Osteocyte (in vitro differentiated cells): ENCODE measurements around the gene IHH. TPM values are rescaled to one million over a fixed set of nuclear protein-coding genes. Genes with fewer than 3 reads are reported as not detected.

Source experiments
- DNase-seq: peaks from one replicate; pipeline ENCODE4 v3.0.0; 2021; ENCODE audit warnings: mixed read lengths; ENCODE audit not compliant: unreplicated experiment; ENCODE audit errors: extremely low spot score
- H3K27ac Mint-ChIP-seq: one replicate; pipeline ENCODE4 v1.8.0; 2021; ENCODE audit warnings: mild to moderate bottlenecking, mixed read lengths; ENCODE audit not compliant: unreplicated experiment
- H3K27me3 Mint-ChIP-seq: one replicate; pipeline ENCODE4 v1.8.0; 2021; ENCODE audit warnings: mixed read lengths; ENCODE audit not compliant: unreplicated experiment
- H3K36me3 Mint-ChIP-seq: one replicate; pipeline ENCODE4 v1.8.0; 2021; ENCODE audit warnings: mixed read lengths; ENCODE audit not compliant: unreplicated experiment
- H3K4me1 Mint-ChIP-seq: one replicate; pipeline ENCODE4 v1.8.0; 2021; ENCODE audit warnings: mixed read lengths; ENCODE audit not compliant: unreplicated experiment
- H3K4me3 Mint-ChIP-seq: one replicate; pipeline ENCODE4 v1.8.0; 2021; ENCODE audit warnings: mild to moderate bottlenecking, moderate library complexity, mixed read lengths; ENCODE audit not compliant: unreplicated experiment
- H3K9me3 Mint-ChIP-seq: one replicate; pipeline ENCODE4 v1.8.0; 2021; ENCODE audit warnings: mixed read lengths; ENCODE audit not compliant: unreplicated experiment
- total RNA-seq: library from RNA; stranded (reverse); gene quantifications from 2 replicates; pipeline ENCODE4 v1.2.1, GENCODE V29; 2021
- TF ChIP-seq, protein P1 (sequence below): fragments of 200-600 bp; sonication (generic); IDR thresholded peaks from 2 replicates; pipeline ENCODE4 v1.5.0; 2021; ENCODE audit warnings: antibody characterized with exemption, mild to moderate bottlenecking, moderate library complexity

Gene IHH
- total RNA-seq, 1 donor from 2014 or later: not detected

DNA sequence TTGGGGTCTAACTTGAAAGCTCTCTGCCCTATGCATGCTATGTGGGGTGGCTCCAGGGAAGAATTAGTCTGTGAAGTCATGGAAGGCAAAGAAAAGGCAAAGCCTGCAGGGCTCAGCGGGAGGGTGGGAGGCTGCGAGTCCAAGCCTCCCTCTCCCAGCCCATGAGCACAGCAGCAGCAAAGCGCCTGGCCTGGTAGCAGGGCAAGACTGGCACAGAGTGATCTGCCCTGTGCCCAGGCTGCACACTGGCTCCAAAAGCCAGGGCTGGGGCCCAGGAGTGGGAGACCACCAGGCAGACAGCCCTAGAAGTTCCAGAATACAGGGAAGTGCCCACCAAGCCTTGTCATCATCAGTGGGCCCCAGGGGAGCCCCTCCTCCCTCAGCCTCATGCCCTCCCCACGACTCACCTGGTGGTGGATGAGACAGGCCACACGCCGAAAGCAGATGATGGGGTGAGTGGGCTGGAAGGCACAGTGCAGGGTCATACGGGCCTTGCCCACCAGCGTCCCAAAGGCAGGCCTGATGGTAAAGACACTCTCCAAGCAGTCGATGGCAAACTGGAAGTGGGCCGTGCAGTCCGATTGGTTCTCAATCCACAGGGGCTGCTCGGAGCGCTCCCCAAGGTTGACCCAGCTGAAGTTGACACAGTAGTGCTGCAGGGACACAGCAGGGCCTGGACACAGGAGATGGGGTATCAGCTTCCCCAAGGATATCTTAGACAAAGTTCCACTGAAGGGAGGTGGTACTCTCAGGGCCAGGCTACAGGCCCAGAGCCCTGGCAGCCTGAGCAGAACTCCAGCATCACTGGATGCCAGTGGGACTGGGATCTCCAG lies 31.5 kb downstream of the IHH start:
- H3K4me1 Mint-ChIP-seq: no peaks in the 10 kb centered on the region
- H3K27me3 Mint-ChIP-seq: peaks cover 42% of the 10 kb centered on the region
- H3K9me3 Mint-ChIP-seq: no peaks in the 10 kb centered on the region

DNA sequence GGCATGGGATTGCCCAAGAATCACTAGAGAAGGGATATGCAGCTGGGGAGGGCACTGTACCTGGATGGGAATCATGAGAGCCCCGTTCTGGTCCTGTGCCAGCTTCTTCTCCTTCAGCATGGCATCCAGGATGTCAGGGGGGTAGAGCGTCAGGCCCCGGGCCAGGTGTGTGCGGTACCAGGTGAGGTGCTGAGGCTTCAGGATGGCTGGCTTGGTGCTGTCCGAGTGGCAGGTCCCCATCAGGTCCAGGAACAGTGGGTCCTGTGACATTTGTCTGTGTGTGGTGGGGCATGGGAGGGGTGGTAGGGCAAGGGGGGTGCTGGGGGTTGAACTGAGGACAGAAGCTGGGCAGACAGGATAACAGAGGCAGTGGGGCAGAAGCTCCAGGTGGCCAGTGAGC lies 32.6 kb downstream of the IHH start:
- DNase-seq: no peak
- no peaks in the 10 kb centered on the region for H3K4me1 Mint-ChIP-seq
- no peaks in the 10 kb centered on the region for H3K36me3 Mint-ChIP-seq
- TF ChIP-seq, protein P1, sequence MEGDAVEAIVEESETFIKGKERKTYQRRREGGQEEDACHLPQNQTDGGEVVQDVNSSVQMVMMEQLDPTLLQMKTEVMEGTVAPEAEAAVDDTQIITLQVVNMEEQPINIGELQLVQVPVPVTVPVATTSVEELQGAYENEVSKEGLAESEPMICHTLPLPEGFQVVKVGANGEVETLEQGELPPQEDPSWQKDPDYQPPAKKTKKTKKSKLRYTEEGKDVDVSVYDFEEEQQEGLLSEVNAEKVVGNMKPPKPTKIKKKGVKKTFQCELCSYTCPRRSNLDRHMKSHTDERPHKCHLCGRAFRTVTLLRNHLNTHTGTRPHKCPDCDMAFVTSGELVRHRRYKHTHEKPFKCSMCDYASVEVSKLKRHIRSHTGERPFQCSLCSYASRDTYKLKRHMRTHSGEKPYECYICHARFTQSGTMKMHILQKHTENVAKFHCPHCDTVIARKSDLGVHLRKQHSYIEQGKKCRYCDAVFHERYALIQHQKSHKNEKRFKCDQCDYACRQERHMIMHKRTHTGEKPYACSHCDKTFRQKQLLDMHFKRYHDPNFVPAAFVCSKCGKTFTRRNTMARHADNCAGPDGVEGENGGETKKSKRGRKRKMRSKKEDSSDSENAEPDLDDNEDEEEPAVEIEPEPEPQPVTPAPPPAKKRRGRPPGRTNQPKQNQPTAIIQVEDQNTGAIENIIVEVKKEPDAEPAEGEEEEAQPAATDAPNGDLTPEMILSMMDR: no peak
- peaks cover 34% of the 10 kb centered on the region for H3K27me3 Mint-ChIP-seq
- no peaks in the 10 kb centered on the region for H3K9me3 Mint-ChIP-seq
- H3K4me3 Mint-ChIP-seq: no peak overlapping the region
- no peak overlapping the region for H3K27ac Mint-ChIP-seq

More for the DNA sequence above, 31.5 kb downstream of the IHH start:
- H3K27ac Mint-ChIP-seq: no peak overlapping the region
- no peaks in the 10 kb centered on the region for H3K36me3 Mint-ChIP-seq
- no peak for DNase-seq
- TF ChIP-seq, protein P1: no peak
- no peak overlapping the region for H3K4me3 Mint-ChIP-seq

DNA sequence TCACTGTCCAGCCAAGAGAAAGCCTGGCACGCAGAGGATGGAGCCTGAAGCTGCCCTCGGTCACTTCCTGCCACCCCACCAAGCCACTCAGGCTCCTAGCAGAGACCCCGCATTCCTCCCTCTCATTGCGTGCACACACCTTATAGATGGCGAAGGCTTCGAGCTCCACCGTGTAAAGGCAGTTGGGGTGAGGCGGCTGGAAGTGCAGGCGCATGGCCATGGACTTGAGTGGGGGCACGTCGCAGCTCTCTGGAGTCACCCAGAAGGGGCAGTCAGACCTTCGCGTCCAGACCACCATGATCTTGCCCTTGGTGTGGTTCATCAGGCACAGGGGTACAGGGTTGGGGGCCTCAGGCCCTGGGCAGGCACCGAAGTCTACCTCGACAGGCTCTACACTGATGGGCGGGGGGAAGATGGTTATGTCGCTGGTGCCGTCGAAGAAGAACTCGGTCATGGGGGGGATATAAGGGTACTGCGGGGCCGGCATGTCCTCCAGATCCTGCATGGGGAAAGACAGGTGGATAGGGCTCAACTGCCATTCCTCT lies 33.1 kb downstream of the IHH start:
- TF ChIP-seq, protein P1: no peak
- Mint-ChIP-seq H3K4me3 (no peak overlapping the region), H3K9me3 (no peaks in the 10 kb centered on the region), H3K4me1 (no peaks in the 10 kb centered on the region), H3K36me3 (no peaks in the 10 kb centered on the region), H3K27me3 (peaks cover 34% of the 10 kb centered on the region), H3K27ac (no peak overlapping the region)
- DNase-seq: no peak

DNA sequence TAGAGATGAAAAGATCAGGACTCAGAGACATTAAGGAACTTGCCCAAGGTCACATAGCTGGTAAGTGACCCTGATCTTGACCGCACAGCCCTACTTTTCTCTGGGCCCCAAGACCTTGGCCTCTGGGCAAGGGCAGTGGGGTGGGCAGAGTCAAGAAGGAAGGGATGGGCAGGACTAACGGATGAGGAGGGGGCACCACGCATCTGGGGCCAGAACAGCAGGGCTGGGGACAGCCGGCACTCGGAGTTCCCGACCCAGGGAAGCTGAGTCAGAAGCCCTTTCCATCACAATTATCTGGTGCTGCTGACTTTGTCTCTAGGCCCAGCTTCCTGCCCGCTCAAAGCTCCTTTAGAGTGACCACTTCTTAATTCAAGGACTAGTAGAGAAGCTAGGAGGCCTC lies 33.8 kb downstream of the IHH start:
- Mint-ChIP-seq H3K9me3 (no peaks in the 10 kb centered on the region), H3K27me3 (peaks cover 27% of the 10 kb centered on the region), H3K27ac (no peak overlapping the region), H3K4me3 (no peak overlapping the region), H3K4me1 (no peaks in the 10 kb centered on the region), H3K36me3 (no peaks in the 10 kb centered on the region)
- TF ChIP-seq, protein P1: no peak
- DNase-seq: no peak
